ENCODE measurements around the gene PRSS38.

GRCh38 chr1:227883641-227884301 lies 68.3 kb downstream of the PRSS38 start:
- TF ChIP-seq EZH2 (IDR thresholded peaks at IDR 0.05): no peak
- no peak for TF ChIP-seq POLR2AphosphoS5 (IDR thresholded peaks at IDR 0.05; ENCODE audit: borderline replicate concordance, low read depth, low read length)
- TF ChIP-seq FOXP2 (optimal IDR thresholded peaks at IDR 0.05; ENCODE audit: control extremely low read depth, extremely low read length, insufficient read depth): no peak
